Forelimb muscle (tissue), 1 donor: ENCODE data around the gene C8G. TPM values are rescaled to one million over a fixed set of nuclear protein-coding genes. Genes with fewer than 3 reads are reported as not detected.

Experiments used
- DNase-seq: peaks from one replicate; pipeline ENCODE4 v3.0.0-alpha.2; 2013; ENCODE audit warnings: low read depth
- polyA plus RNA-seq: library from polyadenylated mRNA; unstranded; fragments of 120-200 nt; gene quantifications from one replicate; pipeline ENCODE4 v1.2.1, GENCODE V29; 2013; ENCODE audit not compliant: insufficient read length

Gene C8G
- polyA plus RNA-seq, 1 donor, result 0.32 TPM

GRCh38 chr9:136968333-136969127 is 23.5 kb downstream of the C8G start:
- DNase-seq, result no peak

- no peak for DNase-seq
These were observed 24.1 kb downstream of the C8G start for GRCh38 chr9:136969150-136969549.

GRCh38 chr9:136969774-136970173 is 24.7 kb downstream of the C8G start:
- no peak for DNase-seq

- no peak for DNase-seq
These were observed 25.3 kb downstream of the C8G start for GRCh38 chr9:136970361-136970760.

- no peak for DNase-seq
These were observed 26.7 kb downstream of the C8G start for GRCh38 chr9:136971746-136972145.

- no peak for DNase-seq
These were observed 27.3 kb downstream of the C8G start for GRCh38 chr9:136972335-136972734.

GRCh38 chr9:136972743-136973142 is 27.7 kb downstream of the C8G start:
- DNase-seq, result no peak

- no peak for DNase-seq
These were observed 28.9 kb downstream of the C8G start for GRCh38 chr9:136973618-136974617.

GRCh38 chr9:136974817-136975535 is 29.9 kb downstream of the C8G start:
- DNase-seq, result no peak

GRCh38 chr9:136975644-136976043 is 30.6 kb downstream of the C8G start:
- no peak for DNase-seq

- DNase-seq, result no peak
These were observed 32.2 kb downstream of the C8G start, which contains the start of gene PTGDS for GRCh38 chr9:136977223-136977622. Gene PTGDS (plus strand): TSS chr9:136977504. CDS start chr9:136977579, 75 bp downstream.

GRCh38 chr9:136977649-136978072 is 32.6 kb downstream of the C8G start:
- DNase-seq, result no peak

GRCh38 chr9:136978073-136978864 is 33.2 kb downstream of the C8G start:
- DNase-seq, result no peak

- no peak for DNase-seq
These were observed 34.0 kb downstream of the C8G start for GRCh38 chr9:136978865-136979544.

- no peak for DNase-seq
These were observed 34.9 kb downstream of the C8G start for GRCh38 chr9:136979769-136980587.

GRCh38 chr9:136980669-136981478 is 35.8 kb downstream of the C8G start:
- DNase-seq, result no peak

- DNase-seq, result no peak
These were observed 36.7 kb downstream of the C8G start for GRCh38 chr9:136981588-136982231.
